Activated CD4-positive, alpha-beta T cell treated with anti-CD3 and anti-CD28 coated beads, Interleukin-2, Interleukin-4, amounts not matched to agents 100 ng/mL and 50 ng/mL, durations not matched to agents 16 hours and 8 hours (primary cell): ENCODE data around the gene MPEG1.

Experiments used
- DNase-seq: peaks from one replicate; pipeline ENCODE4 v3.0.0-alpha.2; 2020; ENCODE audit warnings: low spot score

MPEG1 gene

GRCh38 chr11:59212744-59213631 is at the start of gene MPEG1:
MPEG1 (minus strand) TSS chr11:59212927; CDS start chr11:59212865, 62 bp downstream.
- DNase-seq: no peak

- no peak for DNase-seq
These were observed 49.6 kb upstream of the MPEG1 start for GRCh38 chr11:59262177-59262818.

- DNase-seq: no peak
These were observed 48.4 kb upstream of the MPEG1 start for GRCh38 chr11:59261150-59261549.

- no peak for DNase-seq
These were observed 47.2 kb upstream of the MPEG1 start for GRCh38 chr11:59259867-59260475.

- no peak for DNase-seq
These were observed 46.3 kb upstream of the MPEG1 start for GRCh38 chr11:59259047-59259446.

- no peak for DNase-seq
These were observed 42.6 kb upstream of the MPEG1 start for GRCh38 chr11:59255281-59255680.

- no peak for DNase-seq
These were observed 41.6 kb upstream of the MPEG1 start for GRCh38 chr11:59254286-59254685.

- no peak for DNase-seq
These were observed 40.3 kb upstream of the MPEG1 start for GRCh38 chr11:59253001-59253400.

GRCh38 chr11:59249535-59249934 is 36.8 kb upstream of the MPEG1 start:
- no peak for DNase-seq

GRCh38 chr11:59247531-59248227 is 35.0 kb upstream of the MPEG1 start:
- no peak for DNase-seq

GRCh38 chr11:59243633-59244032 is 30.9 kb upstream of the MPEG1 start:
- DNase-seq: no peak

- no peak for DNase-seq
These were observed 27.6 kb upstream of the MPEG1 start for GRCh38 chr11:59240322-59240721.

- DNase-seq: no peak
These were observed 13.7 kb upstream of the MPEG1 start for GRCh38 chr11:59226396-59226795.

- no peak for DNase-seq
These were observed 12.3 kb upstream of the MPEG1 start for GRCh38 chr11:59225017-59225416.

- DNase-seq: no peak
These were observed 11.7 kb upstream of the MPEG1 start for GRCh38 chr11:59224351-59224928.

GRCh38 chr11:59223611-59224010 is 10.9 kb upstream of the MPEG1 start:
- DNase-seq: no peak

- no peak for DNase-seq
These were observed 10.4 kb upstream of the MPEG1 start for GRCh38 chr11:59223177-59223576.

GRCh38 chr11:59222464-59223060 is 9.8 kb upstream of the MPEG1 start:
- no peak for DNase-seq

- DNase-seq: no peak
These were observed 8.7 kb upstream of the MPEG1 start for GRCh38 chr11:59221441-59221840.

- DNase-seq: no peak
These were observed 7.1 kb upstream of the MPEG1 start for GRCh38 chr11:59219836-59220235.

GRCh38 chr11:59218893-59219292 is 6.2 kb upstream of the MPEG1 start:
- DNase-seq: no peak

- no peak for DNase-seq
These were observed 5.6 kb upstream of the MPEG1 start for GRCh38 chr11:59218319-59218718.
